ENCODE results near the gene RAPH1.

Gene RAPH1

GRCh38 chr2:203413796-203414195 lies 121.3 kb downstream of the RAPH1 start:
- no peak overlapping the region for H3K4me3 ChIP-seq (ENCODE audit: low read length)

GRCh38 chr2:203412546-203413331 lies 122.4 kb downstream of the RAPH1 start:
- H3K4me3 ChIP-seq (ENCODE audit: low read length) = no peak overlapping the region
- DNase-seq (ENCODE audit: low read depth) = no peak
- TF ChIP-seq CTCF (conservative IDR thresholded peaks at IDR 0.05; ENCODE audit: low read depth, low read length) = no peak

More at GRCh38 chr2:203413796-203414195, 121.3 kb downstream of the RAPH1 start:
- no peak for TF ChIP-seq CTCF (conservative IDR thresholded peaks at IDR 0.05; ENCODE audit: low read depth, low read length)
- DNase-seq (ENCODE audit: low read depth) = no peak

DNA sequence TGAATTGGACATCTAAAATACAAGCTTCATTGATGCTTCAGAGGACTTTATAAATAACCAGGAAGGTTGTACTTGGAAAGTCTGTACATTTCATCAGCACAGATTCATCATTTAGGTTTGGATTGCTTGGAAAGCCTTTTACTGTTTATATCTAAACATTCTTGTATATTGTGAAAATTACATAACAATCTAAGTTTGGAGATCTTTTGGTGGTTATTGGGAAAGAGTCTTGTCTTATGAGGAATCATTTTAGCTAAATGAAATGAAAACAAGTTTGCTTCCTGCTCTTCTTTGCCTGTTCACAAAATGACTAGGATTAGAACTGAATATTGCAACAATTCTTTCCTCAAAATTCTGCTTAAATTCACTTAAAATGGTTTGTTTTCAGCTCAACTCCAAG lies 127.6 kb downstream of the RAPH1 start:
- DNase-seq (ENCODE audit: low read depth) = no peak
- no peak overlapping the region for H3K4me3 ChIP-seq (ENCODE audit: low read length)
- no peak for TF ChIP-seq CTCF (conservative IDR thresholded peaks at IDR 0.05; ENCODE audit: low read depth, low read length)

- DNase-seq (ENCODE audit: low read depth) = no peak
- no peak for TF ChIP-seq CTCF (conservative IDR thresholded peaks at IDR 0.05; ENCODE audit: low read depth, low read length)
- no peak overlapping the region for H3K4me3 ChIP-seq (ENCODE audit: low read length)
Measured at GRCh38 chr2:203404996-203405395, 130.1 kb downstream of the RAPH1 start.

DNA sequence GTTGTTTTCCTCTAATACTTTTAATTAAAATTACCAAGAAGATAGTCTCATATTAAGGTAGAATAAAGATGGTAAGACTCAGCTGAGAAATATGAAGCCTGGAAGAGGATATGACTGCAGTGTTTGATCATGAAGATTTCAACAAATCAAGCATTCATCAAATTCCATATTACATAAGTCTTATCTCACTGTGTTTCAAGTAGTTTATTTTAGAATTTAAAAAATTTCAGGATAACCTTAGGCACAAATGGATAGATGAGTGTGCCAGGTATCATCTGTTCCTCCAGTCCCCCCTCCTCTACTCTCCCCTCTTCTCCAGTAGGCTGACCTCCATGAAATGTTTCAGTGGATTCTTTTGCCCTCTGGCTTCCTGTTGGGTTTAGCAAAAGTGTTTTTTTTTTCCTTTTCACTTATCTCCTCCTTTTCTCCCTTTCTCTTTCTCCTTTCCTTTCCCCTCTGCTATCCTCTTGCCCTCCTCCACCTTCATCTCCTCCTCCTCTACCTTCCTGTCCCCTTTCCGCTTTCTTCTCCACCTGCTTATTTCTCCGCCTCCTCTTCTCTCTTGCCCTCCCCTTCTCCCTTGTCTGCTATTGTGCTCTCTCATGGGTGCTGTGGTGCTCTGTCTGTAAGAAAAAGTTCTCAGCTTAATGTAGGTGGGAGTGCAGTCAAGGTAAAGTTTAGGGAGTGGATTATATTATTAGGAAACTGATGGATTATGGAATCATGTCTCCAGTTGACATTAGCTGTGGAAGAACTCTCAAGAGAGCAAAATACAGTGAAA lies 134.1 kb downstream of the RAPH1 start:
- H3K4me3 ChIP-seq (ENCODE audit: low read length) = no peak overlapping the region
- no peak for TF ChIP-seq CTCF (conservative IDR thresholded peaks at IDR 0.05; ENCODE audit: low read depth, low read length)
- DNase-seq (ENCODE audit: low read depth) = no peak

GRCh38 chr2:203399031-203399430 lies 136.1 kb downstream of the RAPH1 start:
- no peak for TF ChIP-seq CTCF (conservative IDR thresholded peaks at IDR 0.05; ENCODE audit: low read depth, low read length)
- H3K4me3 ChIP-seq (ENCODE audit: low read length) = no peak overlapping the region

More at GRCh38 chr2:203399031-203399430, 136.1 kb downstream of the RAPH1 start:
- DNase-seq (ENCODE audit: low read depth) = no peak
